ENCODE data around the gene E2F4. TPM values are rescaled to one million over a fixed set of nuclear protein-coding genes. Genes with fewer than 3 reads are reported as not detected.

E2F4 gene
- total and polyA plus RNA-seq, 9 of the 15 experiments (the other 6 are each of a cell fraction or from before 2014, with no cell fraction given) = 9.7 to 139 (median 106) TPM

- peak; percentile 100 for TF ChIP-seq ZBTB40 (IDR thresholded peaks at IDR 0.05)
- TF ChIP-seq ZBTB40 (CRISPR knock-in tag; IDR thresholded peaks at IDR 0.05) = no peak
- TF ChIP-seq ELF2 (CRISPR knock-in tag; IDR thresholded peaks at IDR 0.05) = peak; percentile 100
- 0 out of 2 replicates have a peak, but pooled peaks have one; percentile 16 for TF ChIP-seq ERF (CRISPR knock-in tag; IDR thresholded peaks at IDR 0.05)
- TF ChIP-seq KDM4B (IDR thresholded peaks at IDR 0.05; ENCODE audit: borderline replicate concordance in 2 of 2, low read depth in 1 of 2) = peak in 1 of 2 experiments; percentile 99; a peak in 2 of 4 replicates
- 0 out of 2 replicates have a peak, but pooled peaks have one; percentile 33 for TF ChIP-seq ZBTB2 (IDR thresholded peaks at IDR 0.05)
- no peak for TF ChIP-seq ZKSCAN8 (CRISPR knock-in tag; IDR thresholded peaks at IDR 0.05)
- no peak for TF ChIP-seq ZNF133 (CRISPR knock-in tag; IDR thresholded peaks at IDR 0.05)
- TF ChIP-seq CBFA2T2 (conservative IDR thresholded peaks at IDR 0.05) = no peak
- TF ChIP-seq NUFIP1 (IDR thresholded peaks at IDR 0.05; ENCODE audit: partially characterized antibody) = no peak
- peak; percentile 99 for TF ChIP-seq ZNF143 (CRISPR knock-in tag; IDR thresholded peaks at IDR 0.05)
- TF ChIP-seq JUND (IDR thresholded peaks at IDR 0.05; ENCODE audit: borderline replicate concordance, low read depth, low read length) = peak; percentile 57; the same call in 1 of the 2 replicates
- no peak; the same call in 2 of the 3 replicates for TF ChIP-seq JUND (tag; IDR thresholded peaks at IDR 0.05; ENCODE audit: borderline replicate concordance, low read depth, low read length)
- TF ChIP-seq SETDB1 (IDR thresholded peaks at IDR 0.05; ENCODE audit: low read length) = no peak
- TF ChIP-seq MXD1 (CRISPR knock-in tag; IDR thresholded peaks at IDR 0.05; ENCODE audit: borderline replicate concordance, poor library complexity, severe bottlenecking) = peak; percentile 73
- peak; percentile 92 to 93 for TF ChIP-seq SIX5 (IDR thresholded peaks at IDR 0.05; ENCODE audit: borderline replicate concordance in 1 of 2, insufficient read depth in 1 of 2, low read depth in 1 of 2, low read length in 2 of 2)
These were observed 35.0 kb downstream of the E2F4 start, which contains the start of gene TMEM208 (continued) for GRCh38 chr16:67226804-67227566.
